Esophagus muscularis mucosa (tissue), 4 donors: ENCODE results near the gene PPAT.

Experiments used
- CTCF ChIP-seq, 3 experiments: fragments of 200-600 bp in 2 of 3; fragments of 450-650 bp in 1 of 3; sonication (generic) in 2 of 3; IDR thresholded peaks; one replicate each; pipeline ENCODE4 v1.5.1; 2017 to 2019; ENCODE audit warnings: antibody characterized with exemption in 3 of 3, mild to moderate bottlenecking in 2 of 3, moderate library complexity in 1 of 3
- EP300 ChIP-seq: sonication (generic); formaldehyde crosslinking; IDR thresholded peaks from one replicate; pipeline ENCODE4 v1.6.1; 2017; ENCODE audit warnings: antibody characterized with exemption
- POLR2A ChIP-seq: fragments of 450-650 bp; IDR thresholded peaks from one replicate; pipeline ENCODE4 v1.6.1; 2017; ENCODE audit warnings: antibody characterized with exemption, moderate library complexity, mild to moderate bottlenecking, low read depth
- POLR2AphosphoS5 ChIP-seq, 2 donors: sonication (generic); formaldehyde crosslinking; IDR thresholded peaks; one replicate each; pipeline ENCODE4 v1.6.1; 2017; ENCODE audit warnings: antibody characterized with exemption in 2 of 2

GRCh38 chr4:56464581-56464980 lies 29.2 kb upstream of the PPAT start:
- no peak for TF ChIP-seq POLR2AphosphoS5 (IDR thresholded peaks at IDR 0.05)
- TF ChIP-seq CTCF (IDR thresholded peaks at IDR 0.05): no peak
- TF ChIP-seq POLR2A: no peak
- no peak for TF ChIP-seq EP300
